HepG2 (cell line): Measurements from ENCODE around the gene MYH7. TPM values are rescaled to one million over a fixed set of nuclear protein-coding genes. Genes with fewer than 3 reads are reported as not detected.

Experiments used
- CBX1 ChIP-seq: IDR thresholded peaks from one replicate; pipeline ENCODE4 v1.6.1; 2016; ENCODE audit warnings: antibody characterized with exemption, low read depth
- CREB1 ChIP-seq, 2 experiments: fragments of 450-650 bp in 1 of 2; IDR thresholded peaks; 2 replicates each; pipeline ENCODE4 v1.6.1; 2016 to 2017; ENCODE audit warnings: control low read depth in 1 of 2, mild to moderate bottlenecking in 1 of 2, missing compliant biosample characterization in 1 of 2, missing genetic modification characterization in 1 of 2
- IRX3 ChIP-seq: sonication (generic); formaldehyde crosslinking; IDR thresholded peaks from 2 replicates; pipeline ENCODE4 v1.8.1; 2023; ENCODE audit warnings: mild to moderate bottlenecking, low read depth, missing genetic modification reagents, borderline replicate concordance
- PTBP1 ChIP-seq: fragments of 200-400 bp; formaldehyde crosslinking; IDR thresholded peaks from 2 replicates; pipeline ENCODE4 v1.6.1; 2018; ENCODE audit warnings: low read length, low read depth; ENCODE audit not compliant: poor library complexity, severe bottlenecking
- SOX13 ChIP-seq, 3 experiments: fragments of 450-650 bp in 1 of 3; sonication (generic) in 1 of 3; formaldehyde crosslinking in 1 of 3; IDR thresholded peaks in 2 of 3; conservative IDR thresholded peaks in 1 of 3; 2 replicates each; pipeline versions ENCODE4 v1.5.0 to v1.6.1; 2016 to 2020; ENCODE audit warnings: antibody characterized with exemption in 1 of 3, mild to moderate bottlenecking in 1 of 3, missing compliant biosample characterization in 1 of 3, missing genetic modification reagents in 1 of 3, moderate library complexity in 1 of 3
- TBP ChIP-seq: sonication (generic); formaldehyde crosslinking; IDR thresholded peaks from 2 replicates; pipeline ENCODE4 v1.5.0; 2020; ENCODE audit warnings: missing genetic modification reagents
- THAP11 ChIP-seq: IDR thresholded peaks from 2 replicates; pipeline ENCODE4 v1.6.1; 2016; ENCODE audit warnings: missing biosample characterization, missing genetic modification reagents
- ZBTB1 ChIP-seq: sonication (generic); formaldehyde crosslinking; IDR thresholded peaks from 2 replicates; pipeline ENCODE4 v1.4.0; 2020; ENCODE audit warnings: missing genetic modification reagents, borderline replicate concordance
- ZEB1 ChIP-seq: IDR thresholded peaks from 2 replicates; pipeline ENCODE4 v1.6.1; 2012; ENCODE audit warnings: mild to moderate bottlenecking, low read depth, inconsistent platforms; ENCODE audit not compliant: insufficient replicate concordance
- ZNF33B ChIP-seq: sonication (generic); formaldehyde crosslinking; IDR thresholded peaks from 2 replicates; pipeline ENCODE4 v1.5.1; 2020; ENCODE audit warnings: mild to moderate bottlenecking, missing genetic modification reagents
- ZNF441 ChIP-seq: sonication (generic); formaldehyde crosslinking; IDR thresholded peaks from 2 replicates; pipeline ENCODE4 v1.7.0; 2021; ENCODE audit warnings: missing genetic modification reagents, borderline replicate concordance
- ZNF674 ChIP-seq: sonication (generic); formaldehyde crosslinking; IDR thresholded peaks from 2 replicates; pipeline ENCODE4 v1.5.0; 2020; ENCODE audit warnings: low read depth, mild to moderate bottlenecking, missing genetic modification reagents
- ZNF749 ChIP-seq: sonication (generic); formaldehyde crosslinking; IDR thresholded peaks from 2 replicates; pipeline ENCODE4 v1.8.0; 2022; ENCODE audit warnings: mild to moderate bottlenecking, missing genetic modification reagents, moderate library complexity, borderline replicate concordance
- polyA plus RNA-seq, 8 experiments: library from polyadenylated mRNA; depleted of rRNA in 3 of 8; stranded (reverse) in 7 of 8; unstranded in 1 of 8; fragments of >200 nt; fragmentation: Illumina TruSeq in 4 of 8; extraction: Trizol in 4 of 8; gene quantifications; 2 replicates each; pipeline versions ENCODE4 v1.2.1 to v1.2.3, GENCODE V29; 2011 to 2016; ENCODE audit warnings: low read depth in 4 of 8, missing spikeins in 1 of 8, mixed read lengths in 1 of 8; ENCODE audit not compliant: insufficient read depth in 1 of 8
- total RNA-seq, 5 experiments: library from RNA; depleted of rRNA; stranded (reverse); fragments of >200 nt; fragmentation: Illumina TruSeq; extraction: Trizol; gene quantifications; 2 replicates each; pipeline ENCODE4 v1.2.3, GENCODE V29; 2016; ENCODE audit warnings: low read depth in 1 of 5
- TF ChIP-seq, protein P1 (sequence below): sonication (generic); formaldehyde crosslinking; IDR thresholded peaks from 2 replicates; pipeline ENCODE4 v1.4.0; 2020; ENCODE audit warnings: low read depth, mild to moderate bottlenecking, missing genetic modification reagents
- TF ChIP-seq, protein P2 (sequence below): sonication (generic); formaldehyde crosslinking; IDR thresholded peaks from 2 replicates; pipeline ENCODE4 v1.4.0; 2020; ENCODE audit warnings: missing genetic modification reagents, borderline replicate concordance
- TF ChIP-seq, protein P3 (sequence below): sonication (generic); formaldehyde crosslinking; IDR thresholded peaks from 2 replicates; pipeline ENCODE4 v1.5.0; 2020; ENCODE audit warnings: missing genetic modification reagents, mild to moderate bottlenecking, borderline replicate concordance
- TF ChIP-seq, protein P4 (sequence below): sonication (generic); formaldehyde crosslinking; IDR thresholded peaks from 2 replicates; pipeline ENCODE4 v1.9.0; 2021; ENCODE audit warnings: mild to moderate bottlenecking, missing genetic modification reagents

MYH7 gene
- total and polyA plus RNA-seq, 2 of the 13 experiments (the other 11 are each of a cell fraction or from before 2014, with no cell fraction given), result 0.04 TPM; not detected in 1

DNA sequence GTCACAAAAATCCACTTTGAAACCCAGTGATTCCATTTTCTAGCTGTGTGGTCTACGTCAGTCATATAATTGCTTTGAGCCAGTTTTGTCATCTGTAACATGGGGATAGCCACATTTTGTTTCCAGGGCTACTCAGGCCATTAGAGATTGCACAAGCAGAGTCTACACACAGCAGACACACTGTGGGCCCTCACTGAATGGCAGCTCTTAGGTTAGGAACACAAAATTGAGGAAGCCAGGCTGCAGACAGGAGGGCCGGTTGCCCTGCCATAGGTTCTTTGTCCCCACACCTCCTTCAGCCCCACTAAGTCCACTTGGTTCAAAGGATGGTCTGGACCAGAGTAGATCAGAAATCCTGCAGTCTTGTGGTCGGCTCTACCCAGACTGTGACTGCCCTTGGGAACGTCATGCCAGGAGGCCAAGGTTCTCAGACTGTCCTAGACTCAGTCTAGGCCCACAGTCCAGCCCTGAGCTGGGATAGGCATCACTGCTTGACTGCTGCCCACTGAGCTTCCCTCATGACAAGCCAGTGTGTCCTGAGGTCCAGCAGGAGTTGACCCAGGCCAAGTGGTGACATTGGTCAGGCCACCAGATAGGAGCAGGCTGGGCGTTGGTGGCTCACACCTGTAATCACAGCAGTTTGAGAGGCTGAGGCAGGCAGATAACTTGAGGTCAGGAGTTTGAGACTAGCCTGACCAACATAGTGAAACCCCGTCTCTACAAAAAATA lies 3.8 kb upstream of the MYH7 start (continued):
- TF ChIP-seq, protein P1, sequence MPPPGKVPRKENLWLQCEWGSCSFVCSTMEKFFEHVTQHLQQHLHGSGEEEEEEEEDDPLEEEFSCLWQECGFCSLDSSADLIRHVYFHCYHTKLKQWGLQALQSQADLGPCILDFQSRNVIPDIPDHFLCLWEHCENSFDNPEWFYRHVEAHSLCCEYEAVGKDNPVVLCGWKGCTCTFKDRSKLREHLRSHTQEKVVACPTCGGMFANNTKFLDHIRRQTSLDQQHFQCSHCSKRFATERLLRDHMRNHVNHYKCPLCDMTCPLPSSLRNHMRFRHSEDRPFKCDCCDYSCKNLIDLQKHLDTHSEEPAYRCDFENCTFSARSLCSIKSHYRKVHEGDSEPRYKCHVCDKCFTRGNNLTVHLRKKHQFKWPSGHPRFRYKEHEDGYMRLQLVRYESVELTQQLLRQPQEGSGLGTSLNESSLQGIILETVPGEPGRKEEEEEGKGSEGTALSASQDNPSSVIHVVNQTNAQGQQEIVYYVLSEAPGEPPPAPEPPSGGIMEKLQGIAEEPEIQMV (CRISPR knock-in tag), result no peak
- no peak for TF ChIP-seq ZBTB1 (CRISPR knock-in tag)
- no peak for TF ChIP-seq SOX13 (IDR thresholded peaks at IDR 0.05)
- no peak for TF ChIP-seq SOX13 (CRISPR knock-in tag; conservative IDR thresholded peaks at IDR 0.05 in 1 of 2, IDR thresholded peaks at IDR 0.05 in 1 of 2)
- no peak for TF ChIP-seq ZNF749
- TF ChIP-seq ZNF441 (CRISPR knock-in tag), result no peak
- TF ChIP-seq TBP, result no peak
- TF ChIP-seq, protein P2, sequence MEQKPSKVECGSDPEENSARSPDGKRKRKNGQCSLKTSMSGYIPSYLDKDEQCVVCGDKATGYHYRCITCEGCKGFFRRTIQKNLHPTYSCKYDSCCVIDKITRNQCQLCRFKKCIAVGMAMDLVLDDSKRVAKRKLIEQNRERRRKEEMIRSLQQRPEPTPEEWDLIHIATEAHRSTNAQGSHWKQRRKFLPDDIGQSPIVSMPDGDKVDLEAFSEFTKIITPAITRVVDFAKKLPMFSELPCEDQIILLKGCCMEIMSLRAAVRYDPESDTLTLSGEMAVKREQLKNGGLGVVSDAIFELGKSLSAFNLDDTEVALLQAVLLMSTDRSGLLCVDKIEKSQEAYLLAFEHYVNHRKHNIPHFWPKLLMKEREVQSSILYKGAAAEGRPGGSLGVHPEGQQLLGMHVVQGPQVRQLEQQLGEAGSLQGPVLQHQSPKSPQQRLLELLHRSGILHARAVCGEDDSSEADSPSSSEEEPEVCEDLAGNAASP (CRISPR knock-in tag), result no peak
- TF ChIP-seq, protein P3, sequence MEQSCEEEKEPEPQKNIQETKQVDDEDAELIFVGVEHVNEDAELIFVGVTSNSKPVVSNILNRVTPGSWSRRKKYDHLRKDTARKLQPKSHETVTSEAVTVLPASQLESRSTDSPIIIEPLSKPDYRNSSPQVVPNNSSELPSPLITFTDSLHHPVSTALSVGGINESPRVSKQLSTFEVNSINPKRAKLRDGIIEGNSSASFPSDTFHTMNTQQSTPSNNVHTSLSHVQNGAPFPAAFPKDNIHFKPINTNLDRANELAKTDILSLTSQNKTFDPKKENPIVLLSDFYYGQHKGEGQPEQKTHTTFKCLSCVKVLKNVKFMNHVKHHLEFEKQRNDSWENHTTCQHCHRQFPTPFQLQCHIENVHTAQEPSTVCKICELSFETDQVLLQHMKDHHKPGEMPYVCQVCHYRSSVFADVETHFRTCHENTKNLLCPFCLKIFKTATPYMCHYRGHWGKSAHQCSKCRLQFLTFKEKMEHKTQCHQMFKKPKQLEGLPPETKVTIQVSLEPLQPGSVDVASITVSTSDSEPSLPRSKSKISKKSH (CRISPR knock-in tag), result 0 out of 2 replicates have a peak, but pooled peaks have one; percentile 47
- no peak for TF ChIP-seq ZNF33B (CRISPR knock-in tag)
- no peak for TF ChIP-seq IRX3 (CRISPR knock-in tag)
- 0 out of 2 replicates have a peak, but pooled peaks have one; percentile 46 for TF ChIP-seq CREB1 (IDR thresholded peaks at IDR 0.05)
- no peak for TF ChIP-seq CREB1 (CRISPR knock-in tag; IDR thresholded peaks at IDR 0.05)
- TF ChIP-seq PTBP1, result no peak
- TF ChIP-seq ZEB1, result no peak
- TF ChIP-seq ZNF674 (CRISPR knock-in tag), result no peak
- TF ChIP-seq, protein P4, sequence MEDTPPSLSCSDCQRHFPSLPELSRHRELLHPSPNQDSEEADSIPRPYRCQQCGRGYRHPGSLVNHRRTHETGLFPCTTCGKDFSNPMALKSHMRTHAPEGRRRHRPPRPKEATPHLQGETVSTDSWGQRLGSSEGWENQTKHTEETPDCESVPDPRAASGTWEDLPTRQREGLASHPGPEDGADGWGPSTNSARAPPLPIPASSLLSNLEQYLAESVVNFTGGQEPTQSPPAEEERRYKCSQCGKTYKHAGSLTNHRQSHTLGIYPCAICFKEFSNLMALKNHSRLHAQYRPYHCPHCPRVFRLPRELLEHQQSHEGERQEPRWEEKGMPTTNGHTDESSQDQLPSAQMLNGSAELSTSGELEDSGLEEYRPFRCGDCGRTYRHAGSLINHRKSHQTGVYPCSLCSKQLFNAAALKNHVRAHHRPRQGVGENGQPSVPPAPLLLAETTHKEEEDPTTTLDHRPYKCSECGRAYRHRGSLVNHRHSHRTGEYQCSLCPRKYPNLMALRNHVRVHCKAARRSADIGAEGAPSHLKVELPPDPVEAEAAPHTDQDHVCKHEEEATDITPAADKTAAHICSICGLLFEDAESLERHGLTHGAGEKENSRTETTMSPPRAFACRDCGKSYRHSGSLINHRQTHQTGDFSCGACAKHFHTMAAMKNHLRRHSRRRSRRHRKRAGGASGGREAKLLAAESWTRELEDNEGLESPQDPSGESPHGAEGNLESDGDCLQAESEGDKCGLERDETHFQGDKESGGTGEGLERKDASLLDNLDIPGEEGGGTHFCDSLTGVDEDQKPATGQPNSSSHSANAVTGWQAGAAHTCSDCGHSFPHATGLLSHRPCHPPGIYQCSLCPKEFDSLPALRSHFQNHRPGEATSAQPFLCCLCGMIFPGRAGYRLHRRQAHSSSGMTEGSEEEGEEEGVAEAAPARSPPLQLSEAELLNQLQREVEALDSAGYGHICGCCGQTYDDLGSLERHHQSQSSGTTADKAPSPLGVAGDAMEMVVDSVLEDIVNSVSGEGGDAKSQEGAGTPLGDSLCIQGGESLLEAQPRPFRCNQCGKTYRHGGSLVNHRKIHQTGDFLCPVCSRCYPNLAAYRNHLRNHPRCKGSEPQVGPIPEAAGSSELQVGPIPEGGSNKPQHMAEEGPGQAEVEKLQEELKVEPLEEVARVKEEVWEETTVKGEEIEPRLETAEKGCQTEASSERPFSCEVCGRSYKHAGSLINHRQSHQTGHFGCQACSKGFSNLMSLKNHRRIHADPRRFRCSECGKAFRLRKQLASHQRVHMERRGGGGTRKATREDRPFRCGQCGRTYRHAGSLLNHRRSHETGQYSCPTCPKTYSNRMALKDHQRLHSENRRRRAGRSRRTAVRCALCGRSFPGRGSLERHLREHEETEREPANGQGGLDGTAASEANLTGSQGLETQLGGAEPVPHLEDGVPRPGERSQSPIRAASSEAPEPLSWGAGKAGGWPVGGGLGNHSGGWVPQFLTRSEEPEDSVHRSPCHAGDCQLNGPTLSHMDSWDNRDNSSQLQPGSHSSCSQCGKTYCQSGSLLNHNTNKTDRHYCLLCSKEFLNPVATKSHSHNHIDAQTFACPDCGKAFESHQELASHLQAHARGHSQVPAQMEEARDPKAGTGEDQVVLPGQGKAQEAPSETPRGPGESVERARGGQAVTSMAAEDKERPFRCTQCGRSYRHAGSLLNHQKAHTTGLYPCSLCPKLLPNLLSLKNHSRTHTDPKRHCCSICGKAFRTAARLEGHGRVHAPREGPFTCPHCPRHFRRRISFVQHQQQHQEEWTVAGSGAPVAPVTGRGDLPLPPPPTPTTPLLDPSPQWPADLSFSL (CRISPR knock-in tag), result no peak
- no peak for TF ChIP-seq CBX1
- TF ChIP-seq THAP11 (CRISPR knock-in tag), result no peak
